HG02840 (cell line): Measurements from ENCODE around the gene ZFYVE28.
"Not testable (repeated sequence)": the region's sequence is repeated elsewhere in the genome, so short reads cannot be mapped to it uniquely, and the experiment has no call there.

Experiments
- ATAC-seq: cut with Tn5 transposase; IDR thresholded peaks from one replicate; pipeline ENCODE4 v1.9.1; 2021; ENCODE audit warnings: mild to moderate bottlenecking, moderate library complexity, moderate number of reproducible peaks; ENCODE audit not compliant: unreplicated experiment, low FRiP score

The ZFYVE28 gene

GRCh38 chr4:2276581-2277325 is 141.7 kb downstream of the ZFYVE28 start:
- no peak for ATAC-seq

GRCh38 chr4:2275546-2276251 is 142.7 kb downstream of the ZFYVE28 start:
- ATAC-seq, result no peak

GRCh38 chr4:2275044-2275397 is 143.4 kb downstream of the ZFYVE28 start:
- ATAC-seq, result not testable (repeated sequence)

GRCh38 chr4:2274320-2275043 is 144.0 kb downstream of the ZFYVE28 start:
- ATAC-seq, result no peak

GRCh38 chr4:2273657-2274319 is 144.7 kb downstream of the ZFYVE28 start:
- no peak for ATAC-seq

GRCh38 chr4:2273221-2273620 is 145.2 kb downstream of the ZFYVE28 start:
- ATAC-seq, result no peak

GRCh38 chr4:2272828-2273120 is 145.7 kb downstream of the ZFYVE28 start:
- no peak for ATAC-seq

GRCh38 chr4:2272026-2272827 is 146.2 kb downstream of the ZFYVE28 start:
- ATAC-seq, result no peak

- no peak for ATAC-seq
Observed at GRCh38 chr4:2271279-2272025, 147.0 kb downstream of the ZFYVE28 start.

GRCh38 chr4:2270341-2271165 is 147.9 kb downstream of the ZFYVE28 start:
- ATAC-seq, result no peak

- ATAC-seq, result no peak
Observed at GRCh38 chr4:2269618-2270163, 148.8 kb downstream of the ZFYVE28 start.

- ATAC-seq, result no peak
Observed at GRCh38 chr4:2269206-2269531, 149.3 kb downstream of the ZFYVE28 start.

GRCh38 chr4:2268357-2269205 is 149.9 kb downstream of the ZFYVE28 start:
- ATAC-seq, result no peak

GRCh38 chr4:2267841-2268240 is 150.6 kb downstream of the ZFYVE28 start:
- ATAC-seq, result no peak

GRCh38 chr4:2267320-2267811 is 151.1 kb downstream of the ZFYVE28 start:
- ATAC-seq, result no peak

GRCh38 chr4:2266821-2267220 is 151.6 kb downstream of the ZFYVE28 start:
- ATAC-seq, result no peak

- no peak for ATAC-seq
Observed at GRCh38 chr4:2266181-2266580, 152.3 kb downstream of the ZFYVE28 start.
